C4-2B (cell line): ENCODE measurements around the gene ZEB2.

Experiments used
- ZFX ChIP-seq: fragments of 450-650 bp; IDR thresholded peaks from 2 replicates; pipeline ENCODE4 v1.6.1; 2017
- TF ChIP-seq, protein P1 (sequence below): fragments of 450-650 bp; conservative IDR thresholded peaks from 2 replicates; pipeline ENCODE4 v1.5.1; 2017; ENCODE audit warnings: mild to moderate bottlenecking

DNA sequence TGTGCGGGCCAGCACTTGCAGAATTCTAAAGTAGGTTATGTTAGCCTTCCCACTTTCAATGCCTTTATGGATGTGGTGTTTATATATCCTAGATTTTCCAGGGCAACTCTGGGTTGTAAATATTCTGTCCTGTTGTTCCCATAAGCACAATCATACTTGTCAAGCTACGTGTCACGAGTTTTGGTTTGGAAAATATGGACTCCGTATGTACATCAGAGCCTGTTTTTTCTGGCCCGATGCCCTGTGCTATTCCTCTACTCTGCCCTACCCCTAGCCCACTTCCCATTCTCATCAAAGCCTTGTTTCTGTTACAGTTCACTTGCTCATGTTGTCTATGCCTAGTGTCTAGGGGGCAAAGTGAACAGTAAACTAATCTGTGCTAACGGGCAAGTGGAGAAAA is 27.0 kb upstream of the ZEB2 start:
- TF ChIP-seq, protein P1, sequence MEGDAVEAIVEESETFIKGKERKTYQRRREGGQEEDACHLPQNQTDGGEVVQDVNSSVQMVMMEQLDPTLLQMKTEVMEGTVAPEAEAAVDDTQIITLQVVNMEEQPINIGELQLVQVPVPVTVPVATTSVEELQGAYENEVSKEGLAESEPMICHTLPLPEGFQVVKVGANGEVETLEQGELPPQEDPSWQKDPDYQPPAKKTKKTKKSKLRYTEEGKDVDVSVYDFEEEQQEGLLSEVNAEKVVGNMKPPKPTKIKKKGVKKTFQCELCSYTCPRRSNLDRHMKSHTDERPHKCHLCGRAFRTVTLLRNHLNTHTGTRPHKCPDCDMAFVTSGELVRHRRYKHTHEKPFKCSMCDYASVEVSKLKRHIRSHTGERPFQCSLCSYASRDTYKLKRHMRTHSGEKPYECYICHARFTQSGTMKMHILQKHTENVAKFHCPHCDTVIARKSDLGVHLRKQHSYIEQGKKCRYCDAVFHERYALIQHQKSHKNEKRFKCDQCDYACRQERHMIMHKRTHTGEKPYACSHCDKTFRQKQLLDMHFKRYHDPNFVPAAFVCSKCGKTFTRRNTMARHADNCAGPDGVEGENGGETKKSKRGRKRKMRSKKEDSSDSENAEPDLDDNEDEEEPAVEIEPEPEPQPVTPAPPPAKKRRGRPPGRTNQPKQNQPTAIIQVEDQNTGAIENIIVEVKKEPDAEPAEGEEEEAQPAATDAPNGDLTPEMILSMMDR, result no peak
- no peak for TF ChIP-seq ZFX
